Measurements from ENCODE around the gene FCAMR. TPM values are rescaled to one million over a fixed set of nuclear protein-coding genes. Genes with fewer than 3 reads are reported as not detected.

FCAMR gene
- total RNA-seq, 1 donor from 2014 or later, result 0.07 TPM

GRCh38 chr1:206935491-206936067 lies 34.7 kb downstream of the FCAMR start:
- intact Hi-C loops (cut with micrococcal nuclease), result loop anchor here (1.0 to 10.0 kb wide), 2 partner anchors 47 to 139 kb away; no protein-coding TSS in a partner anchor

DNA sequence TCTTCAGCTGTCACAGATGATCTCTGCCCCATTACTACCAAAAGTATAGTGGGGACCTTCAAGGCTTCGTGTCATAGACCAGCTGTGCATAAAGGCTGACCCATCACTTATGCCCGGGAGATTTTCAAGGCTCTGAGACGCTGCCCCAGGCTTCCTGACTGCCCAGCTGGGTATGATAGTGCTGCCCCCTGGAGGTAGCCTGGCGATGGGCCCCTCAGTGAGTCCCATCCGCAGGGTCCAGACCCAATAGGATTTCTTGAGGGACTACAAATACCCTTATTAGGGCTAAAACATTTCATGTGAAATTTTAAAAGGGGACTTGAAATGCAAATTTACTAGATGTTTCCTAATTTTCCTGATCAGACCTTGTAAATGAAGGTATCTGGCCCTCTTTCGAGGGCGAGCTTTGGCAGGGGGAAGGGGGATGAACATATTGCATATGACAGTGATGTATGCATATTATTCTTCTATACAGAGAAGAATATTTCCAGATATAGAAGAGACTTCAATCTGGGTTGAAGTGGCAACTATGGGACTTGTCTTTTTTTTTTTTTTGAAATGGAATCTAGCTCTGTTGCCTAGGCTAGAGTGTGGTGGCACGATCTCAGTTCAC lies 36.8 kb downstream of the FCAMR start:
- intact Hi-C loops (cut with micrococcal nuclease), result loop anchor here (10.0 kb wide), 1 partner anchor 141 kb away; no protein-coding TSS in a partner anchor

DNA sequence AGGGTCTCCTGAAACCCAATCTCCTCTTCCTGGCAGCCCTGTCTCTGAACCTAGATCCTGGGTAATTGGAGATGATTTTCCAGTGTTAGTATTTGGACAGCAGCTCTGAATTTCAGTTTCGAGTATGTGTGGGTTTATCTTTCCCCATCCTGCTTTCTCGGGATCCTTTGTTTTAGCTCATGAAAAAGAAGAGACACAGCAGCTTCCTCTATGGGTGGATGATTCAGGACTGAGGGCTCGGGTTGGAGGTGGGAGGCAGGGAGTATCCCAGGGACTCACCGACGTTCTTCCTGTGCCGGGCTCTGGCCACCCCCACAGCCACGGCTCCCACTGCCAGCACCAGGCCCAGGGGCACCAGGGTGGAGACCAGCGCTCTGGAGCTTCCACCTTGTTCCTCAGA lies 38.1 kb downstream of the FCAMR start:
- intact Hi-C loops (cut with micrococcal nuclease), result loop anchor here (10.0 kb wide), 1 partner anchor 143 kb away; no protein-coding TSS in a partner anchor

DNA sequence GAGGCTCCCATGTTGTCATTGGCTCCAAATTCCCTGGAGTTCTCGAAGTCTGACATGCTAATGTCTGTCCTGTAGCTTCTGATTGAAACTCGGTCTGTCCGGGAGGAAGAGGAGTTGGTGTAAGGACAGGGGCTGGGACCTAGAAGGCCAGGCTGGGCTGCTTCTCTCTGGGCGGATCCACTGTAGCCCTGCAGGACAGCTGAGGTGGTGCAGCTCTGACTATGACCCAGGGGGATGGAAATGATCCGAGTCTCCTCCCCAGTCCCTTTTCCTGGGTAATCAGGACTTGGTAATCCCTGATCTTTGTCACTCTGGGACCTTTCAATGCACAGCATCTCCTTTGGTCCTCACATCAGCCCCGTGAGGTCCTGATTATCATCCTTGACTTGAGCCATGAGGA lies 38.6 kb downstream of the FCAMR start:
- intact Hi-C loops (cut with micrococcal nuclease), result loop anchor here (10.0 kb wide), 1 partner anchor 143 kb away; no protein-coding TSS in a partner anchor

DNA sequence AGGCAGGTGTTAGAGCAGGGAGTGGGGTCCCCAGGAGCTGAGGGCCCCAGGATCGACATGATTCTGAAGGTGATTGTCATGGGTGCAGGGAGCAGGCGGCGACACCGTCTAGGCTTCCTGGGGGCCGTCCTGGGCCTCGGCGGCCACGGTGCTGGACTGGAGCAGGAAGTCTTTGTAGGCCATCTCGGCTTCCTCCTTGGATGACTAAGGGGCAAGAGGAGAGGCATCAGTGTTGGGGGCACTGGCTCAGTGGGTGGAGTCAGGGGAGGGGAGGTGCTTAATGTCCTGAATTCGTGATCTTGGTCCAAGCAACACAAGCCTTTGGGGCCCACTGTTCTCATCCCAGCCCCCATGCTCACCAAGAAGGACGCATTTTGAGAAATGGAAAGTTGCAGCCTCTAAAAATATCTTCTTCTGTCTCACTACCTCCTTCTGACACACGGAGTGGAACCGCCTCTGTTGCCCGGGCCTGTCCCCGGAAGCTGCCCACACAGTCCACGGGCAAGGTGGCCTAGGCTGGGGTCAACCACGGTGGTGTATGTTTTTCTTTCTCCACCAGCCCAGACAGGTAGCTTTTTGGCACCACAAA lies 40.0 kb downstream of the FCAMR start:
- intact Hi-C loops (cut with micrococcal nuclease), result loop anchor here (10.0 kb wide), 1 partner anchor 144 kb away; no protein-coding TSS in a partner anchor

GRCh38 chr1:206929524-206929923 lies 40.7 kb downstream of the FCAMR start:
- intact Hi-C loops (cut with micrococcal nuclease), result loop anchor here (10.0 kb wide), 1 partner anchor 125 kb away; the partner anchor contains the start of genes PFKFB2 and YOD1

- intact Hi-C loops (cut with micrococcal nuclease), result loop anchor here (10.0 kb wide), 1 partner anchor 129 kb away; the partner anchor contains the start of genes PFKFB2 and YOD1
These were observed 44.0 kb downstream of the FCAMR start for GRCh38 chr1:206926286-206926685.

DNA sequence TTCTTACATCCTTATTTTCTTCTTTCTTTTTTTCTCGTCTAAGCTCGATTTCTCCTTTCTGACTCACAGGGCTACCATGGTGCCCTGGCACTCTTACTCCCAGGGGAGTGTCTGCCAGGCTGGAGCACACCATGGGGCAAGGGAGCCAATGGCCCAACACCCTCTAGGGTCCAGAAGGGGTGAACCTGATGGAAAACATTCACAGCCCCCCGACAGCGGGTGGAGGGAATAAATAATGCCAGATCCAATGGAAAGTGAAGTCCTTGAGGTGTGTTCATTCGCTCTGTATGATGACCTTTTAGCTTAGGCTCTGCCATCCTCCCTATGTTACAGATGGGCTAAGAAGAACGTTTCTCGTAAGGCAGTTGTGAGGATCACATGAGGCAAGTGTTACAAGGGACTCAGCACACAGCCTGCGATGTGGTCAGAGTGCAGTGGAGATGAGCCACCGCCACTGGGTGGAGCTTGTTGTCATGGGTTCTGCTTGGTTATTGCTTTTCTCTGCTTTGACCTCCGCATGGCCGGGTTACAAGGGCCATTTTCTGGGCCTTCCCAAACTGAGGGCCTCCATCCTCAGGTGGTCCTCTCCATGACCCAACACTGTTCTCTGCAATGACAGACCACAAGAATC lies 45.0 kb downstream of the FCAMR start:
- intact Hi-C loops (cut with micrococcal nuclease), result loop anchor here (10.0 kb wide), 1 partner anchor 130 kb away; the partner anchor contains the start of genes PFKFB2 and YOD1

DNA sequence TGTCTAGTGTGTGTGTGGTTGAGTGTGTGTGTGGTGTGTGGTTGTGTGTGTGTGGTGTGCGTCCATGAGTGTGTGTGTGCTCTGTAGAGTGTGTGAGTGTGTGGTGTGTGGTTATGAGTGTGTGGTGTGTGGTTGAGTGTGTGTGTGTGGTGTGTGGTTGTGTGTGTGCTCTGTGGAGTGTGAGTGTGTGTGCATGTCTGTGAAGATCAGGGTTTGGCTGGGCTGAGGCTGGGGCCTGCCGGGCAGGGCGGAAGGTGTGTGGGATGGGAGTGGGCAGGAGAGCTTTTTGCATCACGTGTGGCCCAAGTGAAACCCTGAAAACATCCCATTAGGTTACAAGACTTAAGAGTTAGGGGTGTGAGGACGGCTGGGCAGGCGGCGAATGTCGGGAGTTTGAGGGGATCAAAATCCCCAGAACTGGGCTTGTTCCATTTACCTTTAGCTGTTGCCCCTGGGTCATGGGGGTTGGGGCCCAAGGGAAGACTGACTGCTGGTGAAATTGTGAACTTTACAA lies 45.6 kb downstream of the FCAMR start:
- intact Hi-C loops (cut with micrococcal nuclease), result loop anchor here (10.0 kb wide), 1 partner anchor 130 kb away; the partner anchor contains the start of genes PFKFB2 and YOD1

DNA sequence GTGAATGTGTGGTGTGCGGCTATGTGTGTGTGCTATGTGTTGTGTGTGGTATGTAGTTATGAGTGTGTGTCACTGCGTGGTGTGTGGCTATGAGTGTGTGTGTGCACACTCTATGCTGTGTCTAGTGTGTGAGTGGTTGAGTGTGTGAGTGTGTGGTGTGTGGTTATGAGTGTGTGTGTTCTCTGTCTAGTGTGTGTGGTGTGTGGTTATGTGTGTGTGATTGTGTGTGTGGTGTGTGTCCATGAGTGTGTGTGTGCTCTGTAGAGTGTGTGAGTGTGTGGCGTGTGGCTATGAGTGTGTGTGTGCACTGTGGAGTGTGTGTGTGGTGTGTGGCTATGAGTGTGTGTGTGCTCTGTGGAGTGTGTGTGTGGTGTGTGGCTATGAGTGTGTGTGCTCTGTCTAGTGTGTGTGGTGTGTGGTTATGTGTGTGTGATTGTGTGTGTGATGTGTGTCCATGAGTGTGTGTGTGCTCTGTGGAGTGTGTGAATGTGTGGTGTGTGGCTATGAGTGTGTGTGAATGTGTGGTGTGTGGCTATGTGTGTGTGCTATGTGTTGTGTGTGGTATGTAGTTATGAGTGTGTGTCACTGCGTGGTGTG lies 46.2 kb downstream of the FCAMR start:
- intact Hi-C loops (cut with micrococcal nuclease), result loop anchor here (10.0 kb wide), 1 partner anchor 131 kb away; the partner anchor contains the start of genes PFKFB2 and YOD1

GRCh38 chr1:206923009-206923960 lies 47.0 kb downstream of the FCAMR start:
- intact Hi-C loops (cut with micrococcal nuclease), result loop anchor here (10.0 kb wide), 1 partner anchor 132 kb away; the partner anchor contains the start of genes PFKFB2 and YOD1

DNA sequence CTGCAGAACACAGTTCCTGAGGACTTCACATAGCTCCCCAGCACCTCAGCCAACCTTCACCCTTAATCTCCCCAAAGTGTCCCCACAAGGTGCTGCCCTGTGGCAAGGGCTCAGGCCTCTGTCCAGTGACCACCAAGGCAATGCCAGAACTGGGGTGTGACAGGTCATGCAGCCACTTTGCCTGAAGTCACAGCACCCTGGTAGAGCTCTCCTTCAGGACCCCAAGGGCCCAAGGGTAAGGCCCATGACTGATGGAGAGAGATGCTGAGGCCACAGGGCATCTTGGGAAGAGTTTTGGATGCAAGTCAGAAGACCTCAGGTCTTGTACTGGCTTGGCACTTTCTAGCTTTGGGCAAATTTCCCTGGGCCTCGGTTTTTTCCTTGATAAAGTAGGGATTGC lies 47.7 kb downstream of the FCAMR start:
- intact Hi-C loops (cut with micrococcal nuclease), result loop anchor here (10.0 kb wide), 1 partner anchor 132 kb away; the partner anchor contains the start of genes PFKFB2 and YOD1

DNA sequence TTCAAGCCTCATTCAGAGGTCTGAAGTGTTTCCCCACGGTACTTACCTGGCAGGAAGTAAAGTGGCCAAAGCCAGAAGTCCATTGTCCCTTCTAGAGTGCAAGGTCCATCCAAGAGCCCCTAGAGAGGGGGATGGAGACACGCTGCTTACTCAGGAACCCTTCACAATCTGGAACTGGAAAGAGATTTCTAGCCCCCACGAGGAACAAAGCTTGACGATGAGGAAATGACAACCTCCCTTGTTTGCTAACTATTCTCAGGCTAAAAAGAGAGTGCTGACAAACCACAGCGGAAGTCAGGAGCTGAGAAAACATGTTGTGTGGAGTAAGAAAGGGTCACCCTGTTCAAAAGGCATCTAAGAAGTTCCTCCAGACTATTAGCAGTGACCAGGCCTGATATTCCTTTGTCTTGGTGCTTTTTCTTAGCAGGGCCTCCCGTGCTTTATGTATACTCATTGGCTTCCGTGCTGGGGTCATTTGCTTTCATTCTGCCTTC lies 48.4 kb downstream of the FCAMR start, which contains the start of gene FCMR:
TSS of gene FCMR (minus strand) at position 170 of the 494 bp plus-strand sequence. CDS start at position 83, 87 bp downstream.
- intact Hi-C loops (cut with micrococcal nuclease), result loop anchor here (10.0 kb wide), 1 partner anchor 133 kb away; the partner anchor contains the start of genes PFKFB2 and YOD1

DNA sequence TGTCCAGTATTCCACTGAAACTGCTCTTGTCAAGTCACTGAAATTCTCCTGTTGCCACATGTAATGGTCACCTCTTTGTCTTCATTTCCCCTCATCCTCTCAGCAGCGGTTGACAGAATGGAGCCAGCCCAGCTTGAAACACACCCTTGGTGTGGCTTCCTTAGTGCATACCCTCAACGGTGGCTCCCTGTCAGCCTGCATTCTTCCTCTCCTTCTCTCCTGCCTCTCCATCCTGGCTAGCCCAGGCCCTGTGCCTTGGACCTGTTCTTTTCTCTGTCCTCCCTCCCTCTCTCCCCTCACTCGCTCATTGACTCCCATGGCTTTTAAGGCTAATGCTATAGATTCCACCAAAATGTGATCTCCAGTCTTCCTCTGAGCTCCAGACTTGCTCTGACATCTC lies 52.2 kb downstream of the FCAMR start:
- intact Hi-C loops (cut with micrococcal nuclease), result no loop called here

GRCh38 chr1:206916000-206916709 lies 54.1 kb downstream of the FCAMR start:
- intact Hi-C loops (cut with micrococcal nuclease), result no loop called here

GRCh38 chr1:206915030-206915735 lies 55.1 kb downstream of the FCAMR start:
- intact Hi-C loops (cut with micrococcal nuclease), result no loop called here

DNA sequence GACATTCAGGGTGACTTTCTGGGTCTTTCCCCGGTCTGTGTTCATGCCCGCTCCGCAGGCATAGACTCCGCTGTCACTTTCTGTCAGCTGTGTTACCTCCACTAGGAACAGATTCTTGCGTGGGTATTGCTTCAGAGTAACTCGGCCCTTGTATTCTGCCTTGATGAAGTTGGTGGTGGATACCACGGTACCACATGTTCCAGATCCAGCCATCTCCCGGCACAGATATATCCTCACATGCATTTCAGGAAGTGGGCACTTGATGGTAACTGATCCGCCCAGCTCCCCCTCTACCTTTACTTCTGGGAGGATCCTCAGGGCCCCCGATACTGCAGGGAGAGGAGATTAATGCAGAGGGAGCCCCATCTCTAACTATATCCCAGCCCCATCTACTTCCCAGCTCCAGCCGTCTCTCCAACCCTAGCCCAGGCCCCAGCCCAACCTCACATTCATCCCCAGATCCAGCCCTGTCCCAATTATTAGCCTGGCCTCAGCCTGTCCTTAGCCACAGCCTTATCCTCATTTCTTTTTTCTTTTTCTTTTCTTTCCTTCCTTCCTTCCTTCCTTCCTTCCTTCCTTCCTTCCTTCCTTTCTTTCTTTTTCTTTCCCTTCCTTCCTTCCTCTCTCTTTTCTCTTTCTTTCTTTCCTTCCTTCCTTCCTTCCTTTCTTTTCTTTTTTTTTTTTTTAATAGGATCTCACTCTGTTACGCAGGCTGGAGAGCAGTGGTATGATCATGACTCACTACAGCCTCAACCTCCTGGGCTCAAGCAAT lies 56.3 kb downstream of the FCAMR start:
- intact Hi-C loops (cut with micrococcal nuclease), result loop anchor here (2.0 to 5.0 kb wide), 2 partner anchors 68 to 255 kb away; no protein-coding TSS in a partner anchor
